Motor neuron (in vitro differentiated cells): ENCODE measurements around the gene RAP1GAP2. TPM values are rescaled to one million over a fixed set of nuclear protein-coding genes. Genes with fewer than 3 reads are reported as not detected.
"Not testable (repeated sequence)": the region's sequence is repeated elsewhere in the genome, so short reads cannot be mapped to it uniquely, and the experiment has no call there.

Experiments
- ATAC-seq, 8 experiments: fragments of 200-7000 bp; cut with Tn5 transposase; replicated peaks in 6 of 8; 2 replicates each; pipeline ENCODE4 v1.8.0; 2021; ENCODE audit warnings: mild to moderate bottlenecking in 8 of 8, moderate library complexity in 8 of 8
- H3K27ac ChIP-seq, 2 donors: fragments of 250-450 bp; sonication (Bioruptor Pico); 2 replicates each; pipeline ENCODE4 v1.9.0; 2021; ENCODE audit warnings: antibody characterized with exemption in 2 of 2, mild to moderate bottlenecking in 2 of 2, moderate library complexity in 1 of 2
- H3K4me1 ChIP-seq, 2 donors: fragments of 250-450 bp; sonication (Bioruptor Pico); replicated peaks in 1 of 2; 2 replicates each; pipeline ENCODE4 v1.6.1; 2021; ENCODE audit warnings: antibody characterized with exemption in 2 of 2, mild to moderate bottlenecking in 2 of 2, moderate library complexity in 1 of 2
- H3K4me3 ChIP-seq, 5 donors: fragments of 250-450 bp; sonication (Bioruptor Pico); 2 replicates each; pipeline ENCODE4 v1.9.0; 2021; ENCODE audit warnings: antibody characterized with exemption in 5 of 5, mild to moderate bottlenecking in 5 of 5, moderate library complexity in 4 of 5
- WGBS, 10 experiments: fragments of 450-650 bp; shearing (Covaris generic); methylation state at CpG; one replicate each; pipeline ENCODE4 v1.0.0; 2022; 5-methylcytosine and 5-hydroxymethylcytosine counted together
- in situ Hi-C, 9 experiments: fragments of 400-800 bp; cut with MboI; loops; one replicate each; pipeline ENCODE4 v1.15.0; 2021; ENCODE audit warnings: low sequenced_read_pairs in 9 of 9, low pct_unique_long_range_greater_than_20kb in 2 of 9; ENCODE audit not compliant: unreplicated experiment in 9 of 9
- total RNA-seq, 8 experiments: library from RNA; unstranded; fragments of 300-600 nt; gene quantifications; 2 replicates each; pipeline versions ENCODE4 v1.2.3 to v1.2.4, GENCODE V29; 2022

The RAP1GAP2 gene
- total RNA-seq, 8 experiments from 2014 or later, result 0.76 to 16.7 (median 4.3) TPM

DNA sequence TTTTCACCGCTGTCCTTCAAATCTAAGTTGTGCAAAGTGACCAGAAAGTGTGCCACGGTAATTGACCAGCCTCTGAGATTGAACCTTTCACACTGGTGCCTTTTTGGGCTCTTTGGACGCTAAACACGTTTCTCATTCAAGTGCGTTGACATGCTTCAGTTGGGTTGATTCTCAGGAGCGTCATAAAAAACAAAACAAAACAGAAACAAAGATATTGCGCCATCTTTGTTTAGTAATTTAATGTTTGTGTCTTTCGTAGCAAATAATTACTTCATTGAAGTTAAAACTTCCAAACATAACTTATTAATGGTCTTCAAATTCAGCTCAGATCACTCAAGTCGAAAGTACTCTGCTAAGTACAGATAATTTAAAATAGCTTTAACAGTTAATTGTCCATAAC lies 187.0 kb downstream of the RAP1GAP2 start:
- no peak overlapping the region for H3K27ac ChIP-seq
- no peaks in the 10 kb centered on the region for H3K4me1 ChIP-seq
- in situ Hi-C loops, result no loop called here
- 11 to 100% (median 83%) methylated on average over 5 to 9 of the region's 9 CpGs; no CpG with 5 or more reads in 1 of the 10 experiments for WGBS, 10 experiments
- H3K4me3 ChIP-seq, result no peak overlapping the region
- ATAC-seq, result peak in 2 of 8 experiments; percentile 8 to 44

GRCh38 chr17:2985318-2985717 lies 189.1 kb downstream of the RAP1GAP2 start:
- no peaks in the 10 kb centered on the region for H3K4me1 ChIP-seq
- no peak overlapping the region for H3K4me3 ChIP-seq
- 43 to 100% (median 82%) methylated on average over 1 to 5 of the region's 5 CpGs; no CpG with 5 or more reads in 1 of the 10 experiments for WGBS, 10 experiments
- no peak overlapping the region for H3K27ac ChIP-seq
- in situ Hi-C loops, result no loop called here
- ATAC-seq, result no peak

DNA sequence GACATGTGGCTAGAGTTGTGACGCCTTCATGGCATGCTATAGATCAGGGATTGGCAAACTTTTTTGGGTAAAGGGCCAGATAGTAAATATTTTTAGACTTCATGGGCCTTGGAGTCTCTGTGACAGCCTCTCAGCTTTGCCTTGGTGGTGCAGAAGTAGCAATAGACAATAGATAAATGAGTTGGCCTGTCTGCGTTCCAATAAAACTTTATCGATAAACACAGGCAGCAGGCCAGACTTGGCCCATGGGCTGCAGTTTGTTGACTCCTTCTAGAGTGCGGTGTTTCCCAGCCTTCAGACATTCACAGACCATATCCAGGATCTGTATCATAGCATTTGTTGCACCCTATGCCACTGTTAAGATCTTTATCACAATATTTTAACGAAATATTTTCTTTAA lies 190.7 kb downstream of the RAP1GAP2 start:
- WGBS, 10 experiments, result 33 to 96% (median 83%) methylated on average over 1 to 5 of the region's 5 CpGs
- in situ Hi-C loops, result no loop called here
- H3K4me1 ChIP-seq, result no peaks in the 10 kb centered on the region

DNA sequence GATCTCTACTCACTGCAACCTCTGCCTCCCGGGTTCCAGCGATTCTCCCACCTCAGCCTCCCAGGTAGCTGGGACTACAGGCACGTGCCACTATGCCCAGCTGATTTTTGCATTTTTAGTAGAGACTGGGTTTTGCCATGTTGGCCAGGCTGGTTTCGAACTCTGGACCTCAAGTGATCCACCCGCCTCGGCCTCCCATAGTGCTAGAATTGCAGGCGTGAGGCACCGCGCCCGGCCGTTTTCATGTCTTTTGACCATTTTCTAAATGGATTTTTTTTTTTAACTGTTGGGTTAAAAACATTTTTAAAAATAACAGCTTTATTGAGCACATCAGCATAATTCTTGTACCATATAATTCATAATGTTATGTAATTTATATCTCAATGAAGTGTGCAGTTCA lies 193.2 kb downstream of the RAP1GAP2 start:
- H3K27ac ChIP-seq, result not testable (repeated sequence)

More for the DNA sequence above, 190.7 kb downstream of the RAP1GAP2 start:
- H3K4me3 ChIP-seq, result no peak overlapping the region
- no peak for ATAC-seq
- no peak overlapping the region for H3K27ac ChIP-seq

GRCh38 chr17:2989855-2990254 lies 193.6 kb downstream of the RAP1GAP2 start:
- no peaks in the 10 kb centered on the region for H3K4me1 ChIP-seq
- H3K4me3 ChIP-seq, result no peak overlapping the region
- ATAC-seq, result no peak
- in situ Hi-C loops, result no loop called here
- 45 to 100% (median 100%) methylated on average over 1 to 3 of the region's 3 CpGs; no CpG with 5 or more reads in 2 of the 10 experiments for WGBS, 10 experiments
- H3K27ac ChIP-seq, result no peak overlapping the region

More for the DNA sequence above, 193.2 kb downstream of the RAP1GAP2 start:
- H3K4me3 ChIP-seq, ATAC-seq, H3K4me1 ChIP-seq, in situ Hi-C loops: not testable (repeated sequence)
- WGBS, 10 experiments, result 67 to 100% (median 89%) methylated on average over 1 to 11 of the region's 11 CpGs; no CpG with 5 or more reads in 3 of the 10 experiments

DNA sequence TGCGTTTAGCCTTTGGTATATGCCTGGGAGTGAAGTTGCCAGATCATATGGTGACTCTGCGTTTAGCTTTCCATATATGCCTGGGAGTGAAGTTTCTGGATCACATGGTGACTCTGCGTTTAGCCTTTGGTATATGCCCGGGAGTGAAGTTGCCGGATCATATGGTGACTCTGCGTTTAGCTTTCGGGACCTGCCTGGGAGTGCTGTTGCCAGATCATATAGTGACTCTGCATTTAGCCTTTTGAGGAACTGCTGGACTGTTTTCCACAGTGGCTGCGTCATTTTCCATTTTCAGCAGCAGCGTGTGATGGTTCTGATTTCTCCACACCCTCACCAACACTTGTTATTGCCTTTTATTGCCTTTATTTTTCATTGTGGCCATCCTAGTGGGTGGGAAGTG lies 194.2 kb downstream of the RAP1GAP2 start:
- WGBS, 10 experiments, result 60 to 96% (median 90%) methylated on average over 2 to 9 of the region's 9 CpGs; no CpG with 5 or more reads in 2 of the 10 experiments
- Histone ChIP-seq H3K4me1 (peaks cover under 1 to 4% of the 10 kb centered on the region in 2 donors), H3K27ac (no peak overlapping the region), H3K4me3 (no peak overlapping the region)
- ATAC-seq, result no peak
- in situ Hi-C loops, result no loop called here

- in situ Hi-C loops, ATAC-seq, H3K4me3 ChIP-seq, H3K27ac ChIP-seq: not testable (repeated sequence)
- 80 to 100% (median 94%) methylated on average over 1 to 17 of the region's 21 CpGs; no CpG with 5 or more reads in 2 of the 10 experiments for WGBS, 10 experiments
- peaks cover 5 to 13% of the 10 kb centered on the region in 2 donors for H3K4me1 ChIP-seq
These were observed 195.3 kb downstream of the RAP1GAP2 start for GRCh38 chr17:2991396-2992180.

DNA sequence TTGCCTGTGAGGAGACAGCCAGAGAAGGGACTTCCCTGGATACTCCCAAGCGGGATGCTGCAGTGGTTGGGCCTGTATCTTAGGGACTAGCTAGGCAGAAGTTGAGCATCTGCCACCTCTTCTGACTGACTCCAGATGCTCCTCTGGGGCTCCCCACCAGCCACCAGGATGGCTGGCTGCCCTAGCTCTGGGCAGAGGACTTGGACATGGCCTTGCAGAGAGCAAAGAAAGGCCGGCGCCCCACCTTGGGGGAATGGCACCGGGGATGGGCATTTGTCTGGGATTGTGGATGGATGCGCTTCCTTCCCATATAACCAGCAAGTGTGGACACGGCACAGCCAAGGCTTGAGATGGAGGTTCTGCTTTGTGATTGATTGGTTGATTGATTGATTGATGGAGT lies 198.2 kb downstream of the RAP1GAP2 start:
- ATAC-seq, result no peak
- in situ Hi-C loops, result no loop called here
- Histone ChIP-seq H3K4me1 (peaks cover 5 to 13% of the 10 kb centered on the region in 2 donors), H3K4me3 (no peak overlapping the region), H3K27ac (no peak overlapping the region)
- WGBS, 10 experiments, result 69 to 94% (median 71%) methylated on average over 1 to 3 of the region's 6 CpGs; no CpG with 5 or more reads in 7 of the 10 experiments

DNA sequence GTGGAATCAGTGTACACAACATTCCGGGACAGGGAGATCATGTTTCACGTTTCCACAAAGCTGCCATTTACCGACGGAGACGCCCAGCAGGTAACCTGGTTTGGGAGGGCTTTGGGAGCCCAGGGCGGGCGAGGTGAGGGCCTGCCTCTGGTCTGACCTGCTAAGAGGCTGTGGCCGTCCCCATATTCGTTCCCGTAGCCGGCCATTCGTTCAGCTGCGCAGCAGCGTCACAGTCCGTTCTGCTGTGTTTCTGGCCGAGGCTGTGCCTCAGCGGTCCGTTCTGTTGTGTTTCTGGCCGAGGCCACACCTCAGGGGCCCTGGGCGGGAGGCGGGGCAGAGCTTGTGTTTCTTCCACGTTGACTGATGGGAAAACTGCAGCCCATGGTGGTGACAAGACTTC lies 199.1 kb downstream of the RAP1GAP2 start:
- Histone ChIP-seq H3K4me3 (no peak overlapping the region), H3K27ac (no peak overlapping the region), H3K4me1 (peaks cover 5 to 13% of the 10 kb centered on the region in 2 donors)
- 20 to 85% (median 72%) methylated on average over 1 to 10 of the region's 22 CpGs; no CpG with 5 or more reads in 5 of the 10 experiments for whole genome bisulfite sequencing, 10 experiments
- ATAC-seq, result peak in 3 of 8 experiments; percentile 35 to 46 (median 36)
- in situ Hi-C loops, result no loop called here

- H3K4me3 ChIP-seq, result no peak overlapping the region
- H3K4me1 ChIP-seq, result peaks cover 5 to 13% of the 10 kb centered on the region in 2 donors
- in situ Hi-C loops, result no loop called here
- no peak for ATAC-seq
- WGBS, 10 experiments, result 0 to 94% (median 61%) methylated on average over 1 to 11 of the region's 17 CpGs; no CpG with 5 or more reads in 1 of the 10 experiments
- H3K27ac ChIP-seq, result no peak overlapping the region
These were observed 199.9 kb downstream of the RAP1GAP2 start for GRCh38 chr17:2995886-2996809.

DNA sequence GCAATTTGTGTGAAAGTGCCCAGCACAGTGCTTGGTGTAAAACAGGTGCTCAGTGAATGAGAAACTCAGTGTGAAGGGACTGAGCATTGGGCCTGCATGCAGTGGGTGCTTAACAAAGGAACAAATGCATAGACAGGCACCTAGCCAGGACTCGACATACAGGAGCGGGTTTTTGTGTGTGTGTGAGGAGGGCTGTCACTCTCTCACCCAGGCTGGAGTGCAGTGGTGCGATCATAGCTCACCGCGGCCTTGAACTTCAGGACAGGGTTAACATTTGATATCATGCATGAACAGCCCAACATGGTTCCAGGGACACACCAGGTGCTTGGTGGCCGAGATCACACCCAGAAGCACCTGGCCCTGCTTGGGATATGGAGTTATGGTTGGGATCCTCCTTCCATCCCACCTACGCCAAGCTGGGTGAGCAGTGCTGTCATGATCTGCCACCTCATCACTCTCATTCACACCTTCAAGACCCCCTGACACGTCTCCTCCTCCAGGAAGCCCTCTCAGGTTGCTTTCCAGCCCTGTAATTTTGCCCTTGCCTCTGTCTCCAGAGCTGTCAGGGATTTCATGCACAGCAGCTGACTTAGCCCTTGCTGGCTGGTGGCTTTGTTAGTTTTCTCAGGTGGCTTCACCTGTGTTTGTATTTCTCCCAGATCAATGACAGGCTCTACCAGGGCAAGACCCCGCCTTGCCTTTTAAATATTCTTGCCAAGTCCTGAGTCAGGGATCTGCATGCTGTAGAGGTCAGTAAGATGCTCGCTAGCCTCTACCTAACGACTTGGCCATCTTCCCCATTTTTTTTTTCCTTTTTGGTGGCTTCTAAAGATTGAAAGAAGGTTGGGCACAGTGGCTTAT lies 200.8 kb downstream of the RAP1GAP2 start:
- no peak for ATAC-seq
- Histone ChIP-seq H3K4me3 (no peak overlapping the region), H3K27ac (no peak overlapping the region), H3K4me1 (peaks cover 5 to 16% of the 10 kb centered on the region in 2 donors)
- in situ Hi-C loops, result no loop called here
- 59 to 95% (median 85%) methylated on average over 2 to 4 of the region's 11 CpGs; no CpG with 5 or more reads in 4 of the 10 experiments for WGBS, 10 experiments

DNA sequence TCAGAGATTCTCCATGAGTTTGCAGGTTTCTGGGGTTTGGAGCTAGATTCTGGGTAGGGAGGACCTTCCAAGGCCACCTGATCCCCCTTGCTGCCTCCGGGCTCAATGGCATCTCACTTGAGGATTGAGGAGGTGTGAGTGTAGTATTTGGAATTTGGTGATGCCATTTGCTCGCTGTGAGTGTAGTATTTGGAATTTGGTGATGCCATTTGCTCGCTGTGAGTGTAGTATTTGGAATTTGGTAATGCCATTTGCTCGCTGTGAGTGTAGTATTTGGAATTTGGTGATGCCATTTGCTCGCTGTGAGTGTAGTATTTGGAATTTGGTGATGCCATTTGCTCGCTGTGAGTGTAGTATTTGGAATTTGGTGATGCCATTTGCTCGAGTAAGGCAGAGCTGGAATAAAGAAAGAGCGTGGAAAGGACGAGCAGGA lies 202.2 kb downstream of the RAP1GAP2 start:
- 45 to 100% (median 81%) methylated on average over 1 to 8 of the region's 9 CpGs; no CpG with 5 or more reads in 1 of the 10 experiments for WGBS, 10 experiments
- H3K4me3 ChIP-seq, in situ Hi-C loops, H3K27ac ChIP-seq, ATAC-seq: not testable (repeated sequence)
- peaks cover 5 to 30% of the 10 kb centered on the region in 2 donors for H3K4me1 ChIP-seq
